NCI-H2227 treated with DMSO at 0.1 percent for 48 hours (cell line): Measurements from ENCODE around the gene ANO10.
"Not testable (repeated sequence)": the region's sequence is repeated elsewhere in the genome, so short reads cannot be mapped to it uniquely, and the experiment has no call there.

Experiments used
- DNase-seq: peaks from one replicate; lab custom pipeline; 2025; lab: John Stamatoyannopoulos, UW

The ANO10 gene, protein sequence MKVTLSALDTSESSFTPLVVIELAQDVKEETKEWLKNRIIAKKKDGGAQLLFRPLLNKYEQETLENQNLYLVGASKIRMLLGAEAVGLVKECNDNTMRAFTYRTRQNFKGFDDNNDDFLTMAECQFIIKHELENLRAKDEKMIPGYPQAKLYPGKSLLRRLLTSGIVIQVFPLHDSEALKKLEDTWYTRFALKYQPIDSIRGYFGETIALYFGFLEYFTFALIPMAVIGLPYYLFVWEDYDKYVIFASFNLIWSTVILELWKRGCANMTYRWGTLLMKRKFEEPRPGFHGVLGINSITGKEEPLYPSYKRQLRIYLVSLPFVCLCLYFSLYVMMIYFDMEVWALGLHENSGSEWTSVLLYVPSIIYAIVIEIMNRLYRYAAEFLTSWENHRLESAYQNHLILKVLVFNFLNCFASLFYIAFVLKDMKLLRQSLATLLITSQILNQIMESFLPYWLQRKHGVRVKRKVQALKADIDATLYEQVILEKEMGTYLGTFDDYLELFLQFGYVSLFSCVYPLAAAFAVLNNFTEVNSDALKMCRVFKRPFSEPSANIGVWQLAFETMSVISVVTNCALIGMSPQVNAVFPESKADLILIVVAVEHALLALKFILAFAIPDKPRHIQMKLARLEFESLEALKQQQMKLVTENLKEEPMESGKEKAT

DNA sequence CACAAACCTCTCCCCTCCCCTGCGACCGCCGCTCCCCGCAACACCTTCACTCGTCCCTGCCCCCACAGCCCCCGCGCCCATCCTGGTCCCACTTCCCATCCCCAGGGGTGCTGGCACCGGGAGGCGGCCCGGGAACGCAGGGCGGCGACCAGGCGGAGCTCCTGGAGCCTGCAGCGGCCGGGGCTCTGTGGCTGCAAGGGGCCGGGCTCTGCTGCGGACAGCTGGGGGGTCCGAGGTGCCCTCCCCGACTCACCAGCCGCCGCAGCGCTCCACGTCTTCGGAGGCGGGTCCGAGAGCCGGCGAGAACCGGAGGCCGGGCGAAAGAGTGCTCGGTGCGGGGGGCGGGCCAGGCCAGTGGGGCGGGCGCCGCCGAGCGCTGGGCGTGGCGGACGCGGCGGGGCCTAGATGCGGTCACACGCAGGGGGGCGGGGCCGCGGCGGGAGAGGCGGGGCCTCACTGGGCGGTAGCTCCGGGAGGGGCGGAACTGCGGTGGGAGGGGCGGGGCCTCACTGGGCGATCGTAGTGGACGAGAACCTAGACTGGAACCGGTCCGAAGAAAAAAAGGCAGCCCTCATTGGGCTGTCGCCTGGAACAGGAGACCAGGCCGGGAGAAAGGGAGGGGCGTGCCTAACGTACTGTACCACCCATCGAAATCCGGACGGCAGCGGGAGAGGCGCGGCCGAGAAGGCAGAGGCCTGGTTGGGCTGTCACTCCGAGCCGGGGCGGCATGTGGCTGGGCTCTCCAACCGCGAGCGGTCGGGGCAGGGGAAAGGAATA lies at the start of gene ANO10:
Gene ANO10 (minus strand): TSS at position 356 of the 777 bp plus-strand sequence. CDS start 16,159 bp downstream, outside the sequence.
- peak; percentile 87 for DNase-seq

GRCh38 chr3:43670635-43671522 lies 49.1 kb upstream of the ANO10 start:
- no peak for DNase-seq

DNA sequence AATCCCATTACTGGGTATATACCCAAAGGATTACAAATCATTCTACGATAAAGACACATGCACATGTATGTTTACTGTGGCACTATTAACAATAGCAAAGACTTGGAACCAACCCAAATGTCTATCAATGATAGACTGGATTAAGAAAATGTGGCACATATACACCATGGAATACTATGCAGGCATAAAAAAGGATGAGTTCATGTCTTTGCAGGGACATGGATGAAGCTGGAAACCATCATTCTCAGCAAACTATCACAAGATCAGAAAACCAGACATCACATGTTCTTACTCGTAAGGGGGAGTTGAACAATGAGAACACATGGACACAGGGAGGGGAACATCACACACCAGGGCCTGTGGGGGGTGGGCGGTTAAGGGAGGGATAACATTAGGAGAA lies 43.2 kb upstream of the ANO10 start:
- not testable (repeated sequence) for DNase-seq

GRCh38 chr3:43661376-43661775 lies 39.6 kb upstream of the ANO10 start:
- DNase-seq = not testable (repeated sequence)

DNA sequence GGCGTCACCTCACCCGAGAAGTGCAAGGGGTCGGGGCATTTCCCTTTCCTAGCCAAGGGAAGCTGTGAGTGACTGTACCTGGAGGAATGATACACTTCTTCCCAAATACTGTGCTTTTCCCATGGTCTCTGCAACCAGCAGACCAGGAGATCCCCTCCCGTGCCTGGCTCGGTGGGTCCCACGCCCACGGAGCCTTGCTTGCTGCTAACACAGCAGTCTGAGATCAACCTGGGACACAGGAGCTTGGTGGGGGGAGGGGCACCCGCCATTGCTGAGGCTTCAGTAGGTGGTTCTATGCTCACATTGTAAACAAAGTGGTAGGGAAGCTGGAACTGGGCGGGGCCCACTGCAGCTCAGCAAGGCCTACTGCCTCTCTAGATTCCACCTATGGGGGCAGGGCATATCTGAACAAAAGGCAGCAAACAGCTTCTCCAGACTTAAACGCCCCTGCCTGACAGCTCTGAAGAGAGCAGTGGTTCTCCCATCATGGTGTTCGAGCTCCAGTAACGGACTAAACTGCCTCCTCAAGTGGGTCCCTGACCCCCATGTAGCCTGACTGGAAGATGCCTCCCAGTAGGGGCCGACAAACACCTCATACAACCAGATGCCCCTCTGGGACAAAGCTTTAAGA lies 37.6 kb upstream of the ANO10 start:
- no peak for DNase-seq

GRCh38 chr3:43656390-43656789 lies 34.6 kb upstream of the ANO10 start:
- not testable (repeated sequence) for DNase-seq

- DNase-seq = no peak
Observed at GRCh38 chr3:43650345-43650744, 28.5 kb upstream of the ANO10 start.

GRCh38 chr3:43649365-43649968 lies 27.7 kb upstream of the ANO10 start:
- no peak for DNase-seq

DNA sequence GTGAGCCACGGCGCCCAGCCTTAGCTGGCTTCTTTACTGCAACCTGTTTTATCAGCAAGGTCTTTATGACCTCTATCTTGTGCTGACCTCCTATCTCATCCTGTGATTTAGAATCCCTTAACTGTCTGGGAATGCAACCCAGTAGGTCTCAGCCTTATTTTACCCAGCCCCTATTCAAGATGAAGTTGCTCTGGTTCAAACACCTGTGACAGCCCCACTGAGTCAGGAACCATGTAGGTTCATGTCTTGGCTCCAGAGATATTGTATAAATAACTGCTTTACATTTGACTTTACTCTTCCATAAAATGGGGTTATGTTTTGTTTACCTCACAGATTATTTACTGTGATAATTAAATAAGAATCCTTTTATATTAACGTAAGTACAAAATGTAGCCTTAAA lies 27.1 kb upstream of the ANO10 start:
- DNase-seq = no peak

DNA sequence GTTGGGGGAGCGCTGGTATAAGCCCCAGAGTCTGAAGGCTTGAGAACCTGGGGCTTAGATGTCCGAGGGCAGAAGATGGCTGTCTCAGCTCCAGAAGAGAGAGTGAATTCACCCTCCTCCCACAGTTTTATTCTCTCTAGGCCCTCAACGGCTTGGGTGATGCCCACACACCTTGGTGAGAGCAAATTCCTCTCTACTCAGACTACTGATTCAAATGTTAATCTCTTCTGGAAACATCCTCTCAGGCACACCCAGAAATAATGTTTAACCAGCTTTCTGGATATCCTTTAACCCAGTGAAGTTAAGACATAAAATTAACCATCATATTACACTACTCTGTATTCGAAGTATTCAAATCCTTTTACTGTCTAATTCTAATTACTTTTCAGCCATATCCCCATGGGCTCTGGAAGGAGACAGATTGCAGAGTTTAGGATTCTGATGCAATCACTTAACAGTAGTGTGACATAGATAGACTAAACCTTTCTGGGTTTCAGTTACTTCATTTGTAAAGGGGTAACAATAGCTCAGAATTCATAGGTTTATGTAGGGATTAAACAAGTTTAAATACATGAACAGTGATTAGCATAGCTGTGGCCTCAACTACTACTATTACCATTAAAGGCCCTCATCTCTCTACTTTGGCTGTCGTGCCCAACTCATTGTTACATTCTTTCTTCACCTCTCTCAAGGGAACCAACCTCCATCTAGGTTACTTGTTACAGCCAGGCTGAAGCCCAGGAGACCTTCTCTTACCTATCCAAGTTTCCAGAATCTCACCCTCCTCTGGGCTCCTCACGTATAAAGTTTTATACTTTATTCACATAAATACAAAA lies 25.7 kb upstream of the ANO10 start:
- no peak for DNase-seq

GRCh38 chr3:43644443-43644842 lies 22.6 kb upstream of the ANO10 start:
- DNase-seq = no peak

DNA sequence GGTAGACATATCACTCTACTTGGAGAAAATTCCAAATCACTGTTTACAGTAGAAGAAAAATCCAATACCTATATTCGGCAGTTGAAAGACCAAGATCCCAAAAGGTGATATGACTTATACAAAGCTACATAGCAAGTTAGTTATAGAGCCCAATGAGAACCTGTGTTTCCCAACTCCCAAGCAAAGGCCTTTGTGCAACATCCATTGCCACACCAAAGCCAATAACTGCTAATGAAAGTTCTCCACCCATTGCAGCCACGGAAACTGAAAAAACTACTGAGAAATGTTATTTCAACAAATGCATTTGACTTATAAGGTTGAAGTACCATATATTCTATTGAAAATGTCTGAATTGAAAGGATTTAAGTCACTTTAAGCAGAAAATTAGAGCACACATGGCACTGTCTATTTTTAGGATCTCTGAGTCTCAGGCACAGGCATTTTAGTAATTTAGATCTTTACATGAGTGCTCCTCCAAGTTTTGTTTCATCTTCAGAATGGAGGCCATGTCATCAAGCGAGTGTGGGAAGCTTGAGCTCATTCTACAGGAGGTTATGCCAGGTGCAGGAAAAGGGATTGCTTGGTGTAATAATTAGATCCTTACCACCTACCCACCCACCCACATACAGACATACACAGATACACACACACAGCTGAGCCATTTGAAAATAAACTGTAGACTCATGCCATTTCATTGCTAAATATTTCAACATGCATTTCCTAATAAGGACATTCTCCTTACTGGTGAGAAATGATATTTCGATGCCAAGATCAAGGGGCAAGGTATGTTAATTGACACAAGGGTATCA lies 19.7 kb upstream of the ANO10 start:
- no peak for DNase-seq

- DNase-seq = no peak
Observed at GRCh38 chr3:43640681-43641080, 18.9 kb upstream of the ANO10 start.

- DNase-seq = no peak
Observed at GRCh38 chr3:43638594-43639447, 17.0 kb upstream of the ANO10 start.

GRCh38 chr3:43637702-43638101 lies 15.9 kb upstream of the ANO10 start:
- no peak for DNase-seq

DNA sequence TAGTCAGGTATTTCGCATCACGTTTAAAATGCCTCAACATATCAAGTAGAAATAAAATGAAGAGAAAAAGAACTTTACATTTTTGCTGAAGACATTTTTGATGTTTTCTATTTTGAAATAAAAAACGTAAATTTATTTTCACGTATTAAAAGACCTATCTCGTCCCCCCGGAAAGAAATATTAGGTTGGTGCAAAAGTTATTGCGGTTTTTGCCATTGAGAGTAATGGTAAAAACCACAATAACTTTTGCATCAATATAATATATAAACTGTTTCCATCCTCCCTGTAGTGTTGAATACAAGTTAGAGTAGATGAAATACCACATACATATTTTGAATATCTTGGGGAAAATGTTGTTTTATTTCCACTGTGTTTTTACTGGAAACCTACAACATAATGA lies 11.2 kb upstream of the ANO10 start:
- no peak for DNase-seq

DNA sequence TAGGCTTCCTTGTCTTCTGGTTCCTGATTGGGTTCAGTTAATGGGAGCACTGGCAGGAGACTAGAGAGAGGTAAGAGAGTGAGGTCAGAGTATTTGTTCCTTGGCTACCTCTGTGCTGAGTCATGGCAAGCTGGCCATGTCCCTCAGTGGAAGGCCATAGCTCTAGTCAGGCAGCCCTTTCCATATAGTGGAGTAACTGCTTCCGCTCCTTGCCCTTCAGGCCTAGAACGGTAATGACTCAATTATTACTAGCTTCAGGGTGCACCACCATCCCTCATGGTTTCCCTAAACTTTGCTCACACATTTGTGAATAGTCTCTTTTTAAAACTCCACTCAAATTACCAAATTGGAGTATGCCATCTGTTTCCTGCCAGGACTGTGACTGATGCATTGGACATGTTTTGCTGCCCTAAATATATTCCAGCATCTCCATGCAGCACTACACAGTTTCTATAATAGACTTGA lies 10.5 kb upstream of the ANO10 start:
- DNase-seq = no peak

DNA sequence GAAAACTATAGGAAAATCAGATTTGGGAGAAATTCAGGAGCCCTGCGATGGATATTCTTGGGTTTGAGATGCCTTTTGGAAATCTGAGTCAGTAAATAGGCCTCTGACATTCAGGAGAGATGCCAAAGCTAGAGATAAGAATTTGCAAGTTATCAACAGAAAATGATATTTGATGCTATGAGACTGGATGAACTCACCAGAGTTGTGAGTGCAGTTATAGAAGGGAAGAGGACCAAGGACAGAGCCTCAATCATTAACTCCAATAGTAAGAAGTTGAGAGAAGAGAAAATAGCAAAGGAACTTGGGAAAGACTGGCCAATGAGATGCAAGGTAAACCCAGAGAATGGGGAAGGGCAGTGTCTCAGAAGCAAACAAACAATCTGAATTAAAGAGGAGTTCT lies 7.9 kb upstream of the ANO10 start:
- no peak for DNase-seq
